Measurements from ENCODE around the gene BRINP3.

Gene BRINP3

DNA sequence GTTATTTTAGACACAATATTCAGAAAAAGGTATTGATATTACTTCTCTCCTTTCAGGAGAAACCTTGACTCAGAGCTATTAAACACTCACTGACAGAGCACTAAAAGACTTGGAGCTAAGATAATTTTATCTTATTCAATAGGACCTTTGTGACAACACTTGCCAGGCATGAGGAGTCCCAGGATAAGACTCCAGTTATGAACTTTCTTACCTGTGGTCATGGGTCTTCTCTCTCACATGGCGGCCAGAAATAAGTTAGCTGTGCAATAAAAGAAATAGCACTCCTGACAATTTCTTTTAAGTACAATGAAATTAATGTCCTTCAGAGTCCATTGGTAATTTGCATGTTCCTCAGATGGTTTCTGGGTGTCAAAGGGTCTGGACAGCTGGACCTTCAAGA lies 382.1 kb downstream of the BRINP3 start:
- no peak overlapping the region for H3K27ac Mint-ChIP-seq
- H3K4me3 Mint-ChIP-seq = no peak overlapping the region
- no peaks in the 10 kb centered on the region for H3K27me3 Mint-ChIP-seq (ENCODE audit: low read depth)
- H3K36me3 Mint-ChIP-seq (ENCODE audit: low read depth) = no peaks in the 10 kb centered on the region
- TF ChIP-seq, protein P1, sequence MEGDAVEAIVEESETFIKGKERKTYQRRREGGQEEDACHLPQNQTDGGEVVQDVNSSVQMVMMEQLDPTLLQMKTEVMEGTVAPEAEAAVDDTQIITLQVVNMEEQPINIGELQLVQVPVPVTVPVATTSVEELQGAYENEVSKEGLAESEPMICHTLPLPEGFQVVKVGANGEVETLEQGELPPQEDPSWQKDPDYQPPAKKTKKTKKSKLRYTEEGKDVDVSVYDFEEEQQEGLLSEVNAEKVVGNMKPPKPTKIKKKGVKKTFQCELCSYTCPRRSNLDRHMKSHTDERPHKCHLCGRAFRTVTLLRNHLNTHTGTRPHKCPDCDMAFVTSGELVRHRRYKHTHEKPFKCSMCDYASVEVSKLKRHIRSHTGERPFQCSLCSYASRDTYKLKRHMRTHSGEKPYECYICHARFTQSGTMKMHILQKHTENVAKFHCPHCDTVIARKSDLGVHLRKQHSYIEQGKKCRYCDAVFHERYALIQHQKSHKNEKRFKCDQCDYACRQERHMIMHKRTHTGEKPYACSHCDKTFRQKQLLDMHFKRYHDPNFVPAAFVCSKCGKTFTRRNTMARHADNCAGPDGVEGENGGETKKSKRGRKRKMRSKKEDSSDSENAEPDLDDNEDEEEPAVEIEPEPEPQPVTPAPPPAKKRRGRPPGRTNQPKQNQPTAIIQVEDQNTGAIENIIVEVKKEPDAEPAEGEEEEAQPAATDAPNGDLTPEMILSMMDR (IDR thresholded peaks at IDR 0.05; ENCODE audit: unreplicated experiment in 3 of 3) = no peak
- no peaks in the 10 kb centered on the region for H3K4me1 Mint-ChIP-seq
- no peaks in the 10 kb centered on the region for H3K9me3 Mint-ChIP-seq

DNA sequence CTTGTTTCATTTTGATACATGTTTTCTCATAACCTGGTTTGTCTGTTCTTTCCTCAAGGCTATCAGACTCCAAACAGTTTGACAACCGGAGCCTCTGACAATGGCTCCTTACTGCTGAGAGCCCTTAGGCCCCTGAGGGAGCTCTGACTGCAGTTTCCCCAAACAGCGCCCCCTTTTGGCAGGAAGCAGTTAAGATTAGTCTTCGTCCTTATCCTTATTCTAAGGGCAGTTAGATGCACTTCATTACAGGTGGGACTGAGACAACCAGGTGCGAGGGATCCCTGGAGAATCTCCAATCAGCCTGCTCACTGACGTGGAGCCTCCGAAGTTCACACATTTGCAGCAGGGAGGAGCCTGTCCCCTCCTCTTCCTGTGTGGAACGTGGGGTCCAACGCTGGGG lies 393.1 kb downstream of the BRINP3 start:
- H3K4me1 Mint-ChIP-seq = no peaks in the 10 kb centered on the region
- H3K4me3 Mint-ChIP-seq = no peak overlapping the region
- H3K36me3 Mint-ChIP-seq (ENCODE audit: low read depth) = no peaks in the 10 kb centered on the region
- TF ChIP-seq, protein P1 (IDR thresholded peaks at IDR 0.05; ENCODE audit: unreplicated experiment in 3 of 3) = peak in 1 of 3 experiments; percentile 8
- no peaks in the 10 kb centered on the region for H3K9me3 Mint-ChIP-seq
- no peaks in the 10 kb centered on the region for H3K27me3 Mint-ChIP-seq (ENCODE audit: low read depth)
- H3K27ac Mint-ChIP-seq = no peak overlapping the region

DNA sequence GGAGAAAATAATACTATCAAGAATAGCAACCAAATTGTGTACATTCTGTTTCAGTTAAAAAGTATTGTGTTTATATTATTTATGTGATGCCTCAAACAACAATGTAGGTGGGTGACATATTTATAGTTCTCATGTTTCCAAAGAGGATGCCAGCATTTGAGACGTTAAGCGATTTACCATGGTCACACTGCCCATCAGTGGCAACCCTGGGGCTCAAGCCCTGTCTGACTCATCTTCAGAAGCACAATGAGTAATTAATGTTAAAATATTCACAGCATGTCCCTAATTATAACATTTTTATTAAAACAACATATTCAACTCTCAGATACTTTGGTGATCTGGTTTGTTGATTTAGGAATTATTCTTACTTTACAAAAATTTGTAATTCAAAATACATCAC lies 409.4 kb downstream of the BRINP3 start:
- TF ChIP-seq, protein P1 (IDR thresholded peaks at IDR 0.05; ENCODE audit: unreplicated experiment in 3 of 3) = no peak
- Mint-ChIP-seq H3K4me3 (no peak overlapping the region), H3K27ac (no peak overlapping the region), H3K4me1 (no peaks in the 10 kb centered on the region), H3K27me3 (ENCODE audit: low read depth) (no peaks in the 10 kb centered on the region), H3K36me3 (ENCODE audit: low read depth) (no peaks in the 10 kb centered on the region), H3K9me3 (peaks cover 5% of the 10 kb centered on the region)

GRCh38 chr1:190067592-190067991 lies 410.1 kb downstream of the BRINP3 start:
- Mint-ChIP-seq H3K36me3 (ENCODE audit: low read depth) (no peaks in the 10 kb centered on the region), H3K9me3 (peaks cover 5% of the 10 kb centered on the region), H3K27me3 (ENCODE audit: low read depth) (no peaks in the 10 kb centered on the region), H3K27ac (no peak overlapping the region), H3K4me3 (no peak overlapping the region), H3K4me1 (no peaks in the 10 kb centered on the region)
- TF ChIP-seq, protein P1 (IDR thresholded peaks at IDR 0.05; ENCODE audit: unreplicated experiment in 3 of 3) = no peak

- no peaks in the 10 kb centered on the region for H3K36me3 Mint-ChIP-seq (ENCODE audit: low read depth)
Measured at GRCh38 chr1:190066011-190066410, 411.7 kb downstream of the BRINP3 start.

GRCh38 chr1:190049314-190049713 lies 428.4 kb downstream of the BRINP3 start:
- Mint-ChIP-seq H3K4me1 (no peaks in the 10 kb centered on the region), H3K27ac (no peak overlapping the region), H3K36me3 (ENCODE audit: low read depth) (no peaks in the 10 kb centered on the region), H3K9me3 (no peaks in the 10 kb centered on the region), H3K4me3 (no peak overlapping the region), H3K27me3 (ENCODE audit: low read depth) (no peaks in the 10 kb centered on the region)
- TF ChIP-seq, protein P1 (IDR thresholded peaks at IDR 0.05; ENCODE audit: unreplicated experiment in 3 of 3) = no peak

More at GRCh38 chr1:190066011-190066410, 411.7 kb downstream of the BRINP3 start:
- no peaks in the 10 kb centered on the region for H3K27me3 Mint-ChIP-seq (ENCODE audit: low read depth)
- H3K4me1 Mint-ChIP-seq = no peaks in the 10 kb centered on the region
- no peak overlapping the region for H3K27ac Mint-ChIP-seq
- peaks cover 5% of the 10 kb centered on the region for H3K9me3 Mint-ChIP-seq
- TF ChIP-seq, protein P1 (IDR thresholded peaks at IDR 0.05; ENCODE audit: unreplicated experiment in 3 of 3) = no peak
- H3K4me3 Mint-ChIP-seq = no peak overlapping the region

Measured in nephron (organoid).